Activated T-cell treated with anti-CD3 and anti-CD28 coated beads, Interleukin-2, amount 50 U/mL, for 4 hours (primary cell): ENCODE results near the gene PLA2G4E. TPM values are rescaled to one million over a fixed set of nuclear protein-coding genes. Genes with fewer than 3 reads are reported as not detected.

Experiments
- ATAC-seq, 2 donors: fragments of 200-7000 bp; cut with Tn5 transposase; one replicate each; pipeline ENCODE4 v1.10.0; 2021
- DNase-seq: peaks from one replicate; pipeline ENCODE4 v3.0.0-alpha.2; 2020
- H3K27me3 Mint-ChIP-seq: one replicate; pipeline ENCODE4 v1.8.0; 2021; ENCODE audit warnings: low read depth, mixed read lengths
- H3K36me3 Mint-ChIP-seq: one replicate; pipeline ENCODE4 v1.8.0; 2022; ENCODE audit warnings: mixed read lengths; ENCODE audit not compliant: insufficient read depth
- H3K4me1 Mint-ChIP-seq: one replicate; pipeline ENCODE4 v1.8.0; 2021; ENCODE audit warnings: low read depth, mixed read lengths
- H3K4me3 Mint-ChIP-seq: one replicate; pipeline ENCODE4 v1.8.0; 2021; ENCODE audit warnings: mild to moderate bottlenecking, moderate library complexity, mixed read lengths
- H3K9me3 Mint-ChIP-seq: one replicate; pipeline ENCODE4 v1.8.0; 2021; ENCODE audit warnings: mixed read lengths
- total RNA-seq, 3 donors: library from RNA; stranded (reverse); gene quantifications; one replicate each; pipeline ENCODE4 v1.2.1, GENCODE V29; 2021

PLA2G4E gene
- total RNA-seq, 3 donors from 2014 or later, result not detected

DNA sequence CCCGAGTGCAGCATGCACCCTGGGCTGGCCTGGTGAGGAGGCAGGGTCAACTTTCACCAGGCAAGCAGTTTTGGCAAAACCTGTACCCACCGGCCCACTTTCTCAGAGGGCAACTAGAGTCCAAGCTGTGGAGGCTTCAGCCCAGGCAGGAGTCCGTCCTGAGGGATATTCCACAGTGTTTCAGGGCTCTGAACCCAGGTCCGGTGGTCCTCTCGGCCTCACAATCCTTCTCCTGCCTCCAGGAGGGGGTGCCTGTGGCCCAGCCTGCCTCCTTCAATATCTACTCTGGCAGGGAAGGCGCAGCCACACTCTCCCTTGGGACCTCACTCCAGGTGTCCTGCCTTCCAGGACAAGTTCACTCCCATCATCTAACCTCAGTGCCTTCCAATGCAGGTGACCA is 3.9 kb downstream of the PLA2G4E start:
- no peak for ATAC-seq
- Mint-ChIP-seq H3K4me3 (no peak overlapping the region), H3K9me3 (no peaks in the 10 kb centered on the region), H3K27me3 (peaks cover 6% of the 10 kb centered on the region), H3K4me1 (no peaks in the 10 kb centered on the region), H3K36me3 (no peaks in the 10 kb centered on the region)
- DNase-seq, result no peak

DNA sequence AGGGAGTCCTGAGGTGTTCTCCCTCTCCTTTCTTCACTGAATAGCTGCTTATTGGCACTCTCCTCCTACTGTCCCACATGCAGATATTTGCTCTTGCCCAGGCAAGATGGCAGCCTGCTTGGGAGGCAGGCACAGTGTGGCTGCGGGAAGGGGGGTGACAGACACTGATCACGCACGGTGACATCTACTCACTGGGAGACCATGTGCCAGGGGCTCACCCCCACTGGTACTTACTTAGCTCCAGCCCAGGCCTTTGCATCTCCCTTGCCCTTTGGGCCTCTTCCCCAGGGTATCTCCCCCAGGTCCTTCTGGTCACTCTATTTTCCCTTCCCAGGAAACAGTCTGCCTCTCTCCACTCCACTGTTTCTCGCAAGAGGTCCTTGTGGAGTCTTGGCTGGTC is 6.4 kb downstream of the PLA2G4E start:
- Mint-ChIP-seq H3K4me1 (peaks cover 10% of the 10 kb centered on the region), H3K27me3 (peaks cover 6% of the 10 kb centered on the region), H3K36me3 (no peaks in the 10 kb centered on the region), H3K9me3 (no peaks in the 10 kb centered on the region), H3K4me3 (no peak overlapping the region)
- ATAC-seq, result no peak
- no peak for DNase-seq

DNA sequence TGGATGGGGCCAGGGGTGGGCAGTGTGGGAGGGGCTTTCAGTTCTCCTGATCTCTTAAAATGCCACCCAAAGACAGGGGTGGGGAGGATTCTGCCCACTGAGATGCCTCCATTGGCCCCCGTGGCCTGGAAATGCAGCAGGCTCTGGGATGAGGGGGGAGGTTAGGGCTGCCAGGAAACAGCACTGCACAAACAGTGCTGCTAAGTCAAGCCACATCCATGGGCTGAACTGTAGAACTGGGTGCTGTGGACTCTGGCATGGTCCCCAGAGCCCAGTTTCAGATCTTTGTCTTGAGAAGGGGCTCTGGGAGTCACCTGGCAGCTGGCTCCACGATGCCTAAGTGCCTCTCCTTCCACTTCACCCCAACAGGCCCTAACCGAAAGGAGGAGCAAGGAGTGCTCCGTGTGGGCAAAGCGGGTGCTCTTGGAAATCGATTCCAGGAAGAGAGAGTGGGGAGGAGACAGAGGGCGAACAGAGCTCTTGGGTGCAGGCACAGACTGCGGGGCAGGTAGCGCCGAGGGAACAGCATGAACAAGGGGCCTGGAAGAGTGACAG is 7.8 kb downstream of the PLA2G4E start:
- Mint-ChIP-seq H3K27me3 (peaks cover 6% of the 10 kb centered on the region), H3K4me3 (no peak overlapping the region), H3K36me3 (no peaks in the 10 kb centered on the region), H3K4me1 (peaks cover 10% of the 10 kb centered on the region), H3K9me3 (no peaks in the 10 kb centered on the region)
- no peak for ATAC-seq
- no peak for DNase-seq

DNA sequence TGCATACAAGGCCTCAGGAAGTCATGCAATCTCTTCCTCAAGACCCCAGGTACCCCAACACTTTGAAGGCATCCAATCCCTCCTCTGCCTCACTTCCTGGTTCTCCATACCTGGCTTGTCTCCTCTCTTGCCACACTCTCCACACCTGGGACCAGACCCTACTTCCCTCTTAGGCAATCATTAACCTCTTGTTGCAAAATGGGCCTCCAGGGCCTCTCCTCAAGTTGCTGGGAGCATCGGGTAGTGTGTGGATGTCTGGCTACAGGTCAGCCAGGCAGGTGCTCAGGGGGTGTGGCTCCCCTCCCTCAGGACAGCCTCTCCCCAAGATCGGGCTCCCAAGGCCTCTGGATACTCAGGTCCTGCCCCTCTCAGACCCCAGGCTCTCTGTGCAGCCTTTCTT is 8.6 kb downstream of the PLA2G4E start:
- no peak for DNase-seq
- Mint-ChIP-seq H3K27me3 (peaks cover under 1% of the 10 kb centered on the region), H3K9me3 (no peaks in the 10 kb centered on the region), H3K4me1 (peaks cover 10% of the 10 kb centered on the region), H3K36me3 (no peaks in the 10 kb centered on the region), H3K4me3 (no peak overlapping the region)
- ATAC-seq, result no peak

DNA sequence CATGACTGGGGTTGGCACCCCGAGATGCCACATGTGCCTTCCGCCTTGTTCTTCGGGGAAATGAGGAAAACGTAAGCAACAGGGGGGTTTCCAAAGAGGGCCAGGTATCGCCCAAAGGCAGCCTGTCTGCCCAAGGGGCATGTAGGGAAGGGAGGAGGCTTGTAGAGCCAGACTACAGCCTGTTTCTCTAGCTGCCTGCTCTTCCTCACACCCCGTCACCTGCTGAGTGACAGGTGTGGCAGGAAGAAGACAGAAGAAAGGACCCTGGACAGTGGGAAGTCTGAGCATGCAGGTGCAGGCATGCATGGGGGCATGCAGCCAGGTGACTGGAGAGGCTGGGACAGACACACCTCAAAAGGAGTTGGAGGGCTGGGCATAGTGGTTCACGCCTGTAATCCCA is 9.8 kb downstream of the PLA2G4E start:
- ATAC-seq (no peak), DNase-seq (no peak)
- peaks cover 10% of the 10 kb centered on the region for H3K4me1 Mint-ChIP-seq
- no peaks in the 10 kb centered on the region for H3K9me3 Mint-ChIP-seq
- H3K36me3 Mint-ChIP-seq, result no peaks in the 10 kb centered on the region
- H3K4me3 Mint-ChIP-seq, result no peak overlapping the region
- no peaks in the 10 kb centered on the region for H3K27me3 Mint-ChIP-seq

DNA sequence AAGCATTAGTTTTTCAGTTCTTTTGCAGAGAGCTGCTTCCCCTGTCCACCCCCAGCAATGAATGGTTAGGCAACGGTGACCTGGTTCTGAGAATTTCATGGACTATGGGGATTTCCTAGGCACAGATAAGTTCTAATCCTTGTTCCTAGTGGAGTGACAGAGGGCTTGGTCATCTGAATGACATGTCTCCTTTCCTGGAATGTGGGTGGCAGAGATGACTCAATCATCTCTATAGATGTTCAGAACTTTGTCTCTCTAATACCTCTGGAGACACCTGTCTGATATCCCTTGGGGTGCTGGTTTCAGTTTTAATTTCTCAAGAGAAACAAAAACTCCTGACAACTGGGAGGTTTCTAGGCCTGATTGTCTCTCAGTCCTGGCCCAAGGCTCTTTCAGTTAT is 10.4 kb downstream of the PLA2G4E start:
- no peaks in the 10 kb centered on the region for H3K9me3 Mint-ChIP-seq
- H3K27me3 Mint-ChIP-seq, result no peaks in the 10 kb centered on the region
- no peak for DNase-seq
- no peak overlapping the region for H3K4me3 Mint-ChIP-seq
- peaks cover 10% of the 10 kb centered on the region for H3K4me1 Mint-ChIP-seq
- H3K36me3 Mint-ChIP-seq, result no peaks in the 10 kb centered on the region
- peak; percentile 62 to 79 for ATAC-seq

DNA sequence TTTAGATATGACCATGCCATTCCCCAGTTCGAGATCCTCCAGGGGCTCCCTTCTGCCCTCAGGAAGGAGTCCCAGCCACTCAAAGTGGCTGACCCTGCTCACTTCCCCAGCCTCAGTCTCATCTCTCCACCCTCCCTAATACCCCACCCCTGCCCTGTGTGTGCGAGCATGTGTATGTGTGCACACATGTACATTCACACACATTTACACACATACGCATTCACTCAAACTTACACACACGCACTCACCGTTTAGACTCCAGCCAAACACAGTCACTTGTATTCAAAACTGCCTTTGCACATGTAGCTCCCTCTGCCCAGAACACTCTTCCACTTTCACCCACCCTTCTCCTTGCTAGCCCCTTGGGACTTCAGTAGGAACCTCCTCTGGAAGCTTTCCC is 11.4 kb downstream of the PLA2G4E start:
- Mint-ChIP-seq H3K4me3 (no peak overlapping the region), H3K9me3 (no peaks in the 10 kb centered on the region), H3K27me3 (no peaks in the 10 kb centered on the region), H3K36me3 (no peaks in the 10 kb centered on the region), H3K4me1 (peaks cover 10% of the 10 kb centered on the region)
- no peak for ATAC-seq
- no peak for DNase-seq

DNA sequence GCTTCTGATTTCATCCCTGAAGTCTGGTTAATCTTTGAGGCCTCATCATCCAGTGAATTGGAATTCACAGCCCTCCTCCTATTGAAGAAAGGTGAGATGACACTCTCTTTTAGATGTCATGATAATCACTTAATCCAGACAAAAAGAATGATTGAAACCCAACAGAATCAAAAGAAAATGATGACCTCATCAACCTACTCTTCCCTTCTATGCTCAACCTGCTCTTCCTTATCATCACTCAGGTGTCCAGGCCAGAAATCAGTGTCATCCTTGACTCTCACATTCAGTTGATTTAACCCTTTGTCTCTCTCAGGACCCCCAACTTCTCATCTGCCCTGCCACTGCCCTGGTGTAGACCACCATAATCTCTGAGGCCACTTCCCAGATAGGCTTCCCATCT is 11.8 kb downstream of the PLA2G4E start:
- DNase-seq, result no peak
- Mint-ChIP-seq H3K4me3 (no peak overlapping the region), H3K4me1 (peaks cover 10% of the 10 kb centered on the region), H3K9me3 (no peaks in the 10 kb centered on the region), H3K36me3 (no peaks in the 10 kb centered on the region), H3K27me3 (no peaks in the 10 kb centered on the region)
- no peak for ATAC-seq

DNA sequence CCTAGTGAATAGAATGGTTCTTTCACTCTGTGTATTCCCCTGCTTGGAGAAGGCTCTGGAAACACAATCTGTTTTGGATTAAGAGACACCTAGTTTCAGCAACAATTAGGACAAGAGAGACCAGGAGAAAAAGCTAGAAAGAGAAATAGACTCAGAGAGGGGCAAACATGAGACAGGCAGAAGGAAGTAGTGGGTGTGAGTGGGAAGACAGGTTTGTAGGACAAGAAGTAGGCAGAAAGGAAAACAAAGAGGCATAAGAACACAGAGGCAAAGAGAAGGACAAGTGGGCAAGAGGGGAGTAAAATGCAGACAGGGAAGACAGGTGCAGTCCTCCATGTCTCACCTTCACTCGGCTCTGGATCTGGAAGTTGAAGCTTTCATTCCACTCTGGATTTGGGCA is 13.5 kb downstream of the PLA2G4E start:
- Mint-ChIP-seq H3K9me3 (no peaks in the 10 kb centered on the region), H3K4me3 (no peak overlapping the region), H3K36me3 (no peaks in the 10 kb centered on the region), H3K27me3 (no peaks in the 10 kb centered on the region), H3K4me1 (peaks cover 10% of the 10 kb centered on the region)
- DNase-seq, result no peak
- no peak for ATAC-seq

DNA sequence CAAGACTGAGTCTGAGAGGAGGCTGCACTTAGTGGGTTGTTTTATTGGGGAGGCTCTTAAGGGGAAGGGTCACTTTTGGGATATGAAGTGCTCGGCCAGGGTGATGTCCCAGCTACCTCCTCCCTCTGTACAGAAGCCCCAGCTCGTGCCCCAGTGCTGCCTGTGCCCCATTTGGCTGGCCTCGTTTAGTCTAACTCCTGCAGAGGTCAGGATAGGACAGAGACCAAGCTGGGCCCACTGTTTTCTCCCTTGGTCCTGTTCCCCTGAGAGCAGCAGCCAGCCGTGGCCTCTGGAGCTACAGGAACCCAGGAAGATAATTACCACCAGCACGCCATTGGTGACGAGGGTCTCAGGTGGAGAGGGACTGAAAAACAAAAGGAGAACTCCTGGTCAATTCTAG is 18.5 kb downstream of the PLA2G4E start:
- no peaks in the 10 kb centered on the region for H3K36me3 Mint-ChIP-seq
- no peaks in the 10 kb centered on the region for H3K9me3 Mint-ChIP-seq
- ATAC-seq, result no peak
- no peaks in the 10 kb centered on the region for H3K27me3 Mint-ChIP-seq
- no peak overlapping the region for H3K4me3 Mint-ChIP-seq
- peaks cover 2% of the 10 kb centered on the region for H3K4me1 Mint-ChIP-seq
- DNase-seq, result no peak

DNA sequence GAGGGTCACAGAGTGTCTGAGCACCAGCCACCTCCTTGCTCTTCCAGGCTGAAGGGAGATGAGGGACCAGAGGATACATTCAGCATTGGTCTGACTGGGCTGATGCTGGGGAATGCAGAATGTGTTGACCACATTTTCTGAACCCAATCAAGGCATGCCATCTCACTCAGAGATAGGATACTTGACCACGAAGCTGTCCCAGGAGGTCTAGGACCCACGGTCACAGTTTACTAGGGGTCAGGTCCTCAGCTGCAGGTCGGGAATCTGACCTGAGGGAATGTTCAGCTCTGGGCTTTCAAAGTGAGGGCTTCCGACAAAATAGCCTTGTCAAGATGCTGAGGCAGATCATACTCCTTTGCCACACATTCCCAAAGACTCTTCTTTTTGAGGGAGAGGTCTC is 19.6 kb downstream of the PLA2G4E start:
- Mint-ChIP-seq H3K4me3 (no peak overlapping the region), H3K9me3 (no peaks in the 10 kb centered on the region), H3K27me3 (no peaks in the 10 kb centered on the region), H3K4me1 (peaks cover 2% of the 10 kb centered on the region), H3K36me3 (no peaks in the 10 kb centered on the region)
- DNase-seq (no peak), ATAC-seq (no peak)

DNA sequence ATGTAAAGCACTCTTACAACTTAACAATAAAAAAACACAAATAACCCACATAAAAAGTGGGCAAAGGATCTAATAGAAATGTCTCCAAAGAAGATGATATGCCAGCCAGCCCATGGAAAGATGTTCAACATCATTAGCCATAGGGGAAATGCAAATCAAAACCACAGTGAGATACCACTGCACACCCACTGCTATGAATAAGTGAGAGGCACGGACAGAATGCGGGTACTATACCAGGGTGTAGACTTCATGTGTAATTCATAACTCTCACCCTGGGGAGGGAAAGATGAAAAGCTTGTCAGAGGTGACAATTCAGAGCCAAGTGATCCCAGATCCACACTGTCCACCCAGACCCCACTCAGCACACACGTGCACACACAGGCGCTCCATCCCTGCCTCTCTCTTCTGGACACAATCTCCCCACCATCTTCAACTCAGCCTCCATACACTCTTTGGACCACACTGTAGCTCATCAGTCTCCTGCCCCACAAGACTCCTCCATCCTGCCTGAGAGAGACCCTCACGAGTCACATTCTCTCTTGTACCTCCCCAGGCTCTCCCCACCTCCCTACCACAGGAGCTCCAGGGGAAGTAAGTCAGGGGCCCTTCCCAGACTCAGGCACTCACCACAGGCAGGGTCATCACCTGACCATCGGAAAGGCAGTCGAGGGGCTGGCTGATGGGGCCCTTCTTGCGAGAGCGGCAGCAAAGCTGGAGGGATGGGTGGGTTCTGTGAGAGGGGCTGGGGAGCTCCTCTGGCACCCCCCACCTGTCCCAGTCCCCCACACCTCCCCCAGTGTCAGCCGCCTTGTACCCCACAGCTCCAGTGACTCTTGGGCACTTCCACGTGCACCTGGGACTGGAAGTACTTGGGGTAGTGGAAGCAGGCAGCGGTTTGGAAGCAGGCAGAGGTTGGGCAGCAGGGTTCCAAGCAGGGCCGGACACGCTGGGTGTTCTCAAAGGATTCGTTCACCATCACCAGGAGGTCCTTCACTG is 21.3 kb downstream of the PLA2G4E start:
- ATAC-seq (peak; percentile 56 to 69), DNase-seq (no peak)
- Mint-ChIP-seq H3K36me3 (no peaks in the 10 kb centered on the region), H3K4me1 (peaks cover 2% of the 10 kb centered on the region), H3K9me3 (no peaks in the 10 kb centered on the region), H3K27me3 (no peaks in the 10 kb centered on the region), H3K4me3 (no peak overlapping the region)

DNA sequence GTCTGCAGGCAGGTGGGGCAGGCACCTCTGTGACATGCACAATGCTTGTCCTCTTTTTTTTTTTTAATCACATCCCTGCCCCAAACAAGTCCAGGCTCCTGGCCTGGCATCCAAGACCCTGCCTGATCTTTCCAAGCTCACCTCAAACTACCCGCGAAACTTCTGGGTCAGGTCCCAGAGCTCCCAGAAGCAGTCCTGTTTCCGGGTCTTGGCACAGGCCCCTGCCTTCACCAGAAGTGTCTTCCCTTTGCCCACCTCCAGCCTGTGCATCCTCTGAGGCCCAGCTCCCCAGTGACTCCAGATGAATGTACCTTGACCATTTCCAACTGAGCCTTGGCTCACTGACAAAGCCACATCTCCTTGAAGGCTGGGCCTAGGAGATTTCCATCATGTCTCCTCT is 23.0 kb downstream of the PLA2G4E start:
- Mint-ChIP-seq H3K36me3 (no peaks in the 10 kb centered on the region), H3K9me3 (no peaks in the 10 kb centered on the region), H3K4me3 (no peak overlapping the region), H3K27me3 (no peaks in the 10 kb centered on the region), H3K4me1 (peaks cover 2% of the 10 kb centered on the region)
- DNase-seq (no peak), ATAC-seq (no peak)

DNA sequence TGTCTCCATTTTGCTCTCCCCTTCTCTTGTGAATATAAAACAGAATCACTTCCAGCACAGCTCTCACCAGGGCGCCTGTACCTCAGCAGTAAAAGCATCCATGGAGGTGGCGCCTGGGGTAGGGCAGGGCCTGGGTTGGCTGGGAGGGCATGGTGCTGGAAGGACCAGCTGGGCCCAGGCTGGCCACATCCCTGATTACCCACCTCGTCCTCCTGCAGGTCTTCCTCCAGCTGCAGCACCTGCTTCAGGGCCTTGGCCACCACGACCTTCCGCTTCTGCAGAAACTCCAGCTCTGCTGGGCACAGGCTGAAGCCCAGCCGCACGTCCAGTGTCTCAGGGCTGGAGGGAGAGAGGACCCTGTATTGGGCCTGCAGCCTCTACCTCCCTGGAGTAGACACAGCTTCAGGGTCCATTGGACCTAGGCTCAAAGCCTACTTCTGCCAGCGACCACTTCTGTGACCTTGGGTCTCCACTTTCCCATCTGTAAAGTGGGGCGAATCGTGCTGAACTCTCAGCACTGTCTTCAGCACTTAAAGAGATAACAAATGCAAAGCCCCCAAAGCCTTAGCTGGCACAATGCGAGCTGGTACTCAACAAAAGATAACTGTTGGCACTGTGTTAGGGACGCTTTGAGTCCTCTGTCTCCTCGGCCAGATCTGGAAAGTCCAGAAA is 23.8 kb downstream of the PLA2G4E start:
- Mint-ChIP-seq H3K4me1 (peaks cover 2% of the 10 kb centered on the region), H3K4me3 (no peak overlapping the region), H3K9me3 (no peaks in the 10 kb centered on the region), H3K36me3 (no peaks in the 10 kb centered on the region), H3K27me3 (no peaks in the 10 kb centered on the region)
- no peak for ATAC-seq
- no peak for DNase-seq

DNA sequence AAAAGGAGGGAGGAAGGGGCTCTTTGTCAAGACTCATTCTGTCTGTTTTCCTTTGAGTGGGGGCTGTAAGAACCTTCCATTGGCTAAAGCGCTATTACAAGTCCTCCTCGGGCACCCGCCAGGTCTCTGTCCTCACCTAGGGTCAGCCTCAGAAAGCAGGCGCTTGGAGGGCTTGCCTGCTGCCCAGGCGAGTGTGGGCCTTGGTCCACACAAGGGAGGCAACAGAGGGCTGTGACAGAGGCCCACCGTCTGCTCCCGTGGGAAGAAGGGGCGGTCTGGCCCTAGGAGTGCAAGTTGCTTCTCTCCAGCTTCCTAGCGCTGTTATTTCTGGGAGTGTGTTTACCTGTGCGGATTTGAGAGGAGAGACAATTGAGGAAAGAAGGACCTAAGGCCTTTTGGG is 24.5 kb downstream of the PLA2G4E start:
- Mint-ChIP-seq H3K36me3 (no peaks in the 10 kb centered on the region), H3K4me1 (peaks cover 2% of the 10 kb centered on the region), H3K9me3 (no peaks in the 10 kb centered on the region), H3K4me3 (no peak overlapping the region), H3K27me3 (no peaks in the 10 kb centered on the region)
- no peak for ATAC-seq
- no peak for DNase-seq
